ENCODE data around the gene URI1. TPM values are rescaled to one million over a fixed set of nuclear protein-coding genes. Genes with fewer than 3 reads are reported as not detected.
"Not testable (repeated sequence)": the region's sequence is repeated elsewhere in the genome, so short reads cannot be mapped to it uniquely, and the experiment has no call there.

The URI1 gene
- total RNA-seq, 2 experiments from 2014 or later: 45.1 to 79.2 TPM

DNA sequence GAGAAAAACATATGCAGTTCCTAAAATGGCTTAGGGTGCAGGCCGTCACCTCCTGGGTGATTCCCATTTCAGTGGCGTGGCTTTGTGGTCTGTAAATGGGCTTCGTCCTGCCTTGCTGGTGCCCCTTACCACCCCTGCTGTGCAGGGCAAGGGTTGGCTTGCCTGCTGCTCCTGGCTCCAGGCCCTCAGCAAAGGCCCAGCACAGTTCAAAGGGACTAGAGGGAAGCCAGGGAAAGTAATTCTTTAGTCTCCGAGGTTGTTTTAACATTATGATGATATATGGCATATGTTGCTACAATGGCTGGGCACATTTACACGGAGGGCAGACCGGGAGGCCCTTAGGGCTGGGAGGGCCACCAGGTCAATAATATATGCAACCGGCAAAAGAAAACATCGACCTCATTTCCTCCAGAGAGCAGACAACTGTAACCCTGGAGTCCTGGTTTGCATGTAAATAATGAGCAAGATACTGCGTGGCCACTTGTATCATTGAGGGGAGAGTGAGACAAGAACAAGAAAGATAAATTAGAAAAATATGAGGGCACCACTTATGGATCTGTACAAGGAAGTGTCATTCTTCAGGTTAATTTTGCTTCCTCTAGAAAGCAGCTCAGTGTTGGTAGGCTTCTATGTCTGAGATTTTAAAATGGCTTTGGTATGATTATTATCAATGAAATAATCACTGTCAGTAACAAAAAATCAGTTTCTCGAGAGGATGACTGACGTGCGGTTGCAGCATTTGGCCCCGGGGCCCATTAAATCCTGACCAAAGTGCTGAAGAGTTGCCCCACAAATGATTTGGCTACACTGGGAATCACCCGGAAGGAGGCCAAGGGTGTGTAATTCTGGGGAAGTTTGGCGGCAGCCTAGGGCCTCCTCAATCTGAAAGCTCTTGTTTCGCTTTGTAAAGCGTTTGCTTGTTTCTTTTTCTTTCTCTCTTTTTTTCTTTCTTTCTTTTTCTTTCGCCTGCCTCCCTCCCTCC lies 32.8 kb upstream of the URI1 start:
- no peak for DNase-seq (ENCODE audit: low spot score)
- ChIA-PET POLR2A (no interaction called here), CTCF (ENCODE audit: unreplicated experiment) (no interaction called here)
- H3K4me1 ChIP-seq (ENCODE audit: insufficient read depth, low read length, poor library complexity, severe bottlenecking): no peaks in the 10 kb centered on the region
- no peaks in the 10 kb centered on the region for H3K9me3 ChIP-seq (ENCODE audit: low read length)
- no peaks in the 10 kb centered on the region for H3K36me3 ChIP-seq (ENCODE audit: insufficient read depth, low read length)
- H3K27ac ChIP-seq (ENCODE audit: low read depth, low read length, poor library complexity, severe bottlenecking): no peak overlapping the region
- no peaks in the 10 kb centered on the region for H3K79me2 ChIP-seq (ENCODE audit: insufficient read depth, low read depth, low read length)
- no peak overlapping the region for H3K4me2 ChIP-seq (ENCODE audit: low read length)
- no peak overlapping the region for H2AFZ ChIP-seq (ENCODE audit: low read length)
- no peak overlapping the region for H3K4me3 ChIP-seq (ENCODE audit: low read depth, low read length, poor library complexity, severe bottlenecking)
- TF ChIP-seq EZH2phosphoT487 (IDR thresholded peaks at IDR 0.05; ENCODE audit: borderline replicate concordance, low read depth, low read length): no peak
- TF ChIP-seq, protein P1, sequence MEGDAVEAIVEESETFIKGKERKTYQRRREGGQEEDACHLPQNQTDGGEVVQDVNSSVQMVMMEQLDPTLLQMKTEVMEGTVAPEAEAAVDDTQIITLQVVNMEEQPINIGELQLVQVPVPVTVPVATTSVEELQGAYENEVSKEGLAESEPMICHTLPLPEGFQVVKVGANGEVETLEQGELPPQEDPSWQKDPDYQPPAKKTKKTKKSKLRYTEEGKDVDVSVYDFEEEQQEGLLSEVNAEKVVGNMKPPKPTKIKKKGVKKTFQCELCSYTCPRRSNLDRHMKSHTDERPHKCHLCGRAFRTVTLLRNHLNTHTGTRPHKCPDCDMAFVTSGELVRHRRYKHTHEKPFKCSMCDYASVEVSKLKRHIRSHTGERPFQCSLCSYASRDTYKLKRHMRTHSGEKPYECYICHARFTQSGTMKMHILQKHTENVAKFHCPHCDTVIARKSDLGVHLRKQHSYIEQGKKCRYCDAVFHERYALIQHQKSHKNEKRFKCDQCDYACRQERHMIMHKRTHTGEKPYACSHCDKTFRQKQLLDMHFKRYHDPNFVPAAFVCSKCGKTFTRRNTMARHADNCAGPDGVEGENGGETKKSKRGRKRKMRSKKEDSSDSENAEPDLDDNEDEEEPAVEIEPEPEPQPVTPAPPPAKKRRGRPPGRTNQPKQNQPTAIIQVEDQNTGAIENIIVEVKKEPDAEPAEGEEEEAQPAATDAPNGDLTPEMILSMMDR (conservative IDR thresholded peaks at IDR 0.05; ENCODE audit: low read length): no peak
- no peaks in the 10 kb centered on the region for H4K20me1 ChIP-seq (ENCODE audit: insufficient read depth, low read length)
- no TSS peak for BruUV-seq (replicated peaks)
- no peaks in the 10 kb centered on the region for H3K9me2 ChIP-seq (ENCODE audit: insufficient read depth, low read length)
- intact Hi-C loops (cut with micrococcal nuclease; ENCODE audit: unreplicated experiment): no loop called here

DNA sequence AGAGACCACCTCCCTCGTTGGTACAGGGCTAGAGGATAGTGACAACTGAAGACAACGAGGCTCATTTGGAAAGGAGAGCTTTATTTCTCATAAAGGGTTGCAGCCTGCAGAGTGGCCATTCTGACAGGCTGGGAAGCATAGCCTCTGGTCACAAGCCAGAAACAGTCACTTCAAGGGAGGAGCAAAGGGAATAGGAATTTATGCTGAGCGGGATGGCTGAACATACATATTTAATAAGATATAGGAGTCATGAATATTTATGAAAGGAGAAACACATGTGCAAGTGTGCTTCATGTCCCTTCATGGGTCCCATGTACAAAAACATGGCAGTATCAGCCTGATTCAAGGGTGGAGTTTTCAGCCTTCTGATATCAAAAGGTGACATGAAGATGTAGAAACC lies 27.1 kb upstream of the URI1 start:
- ChIA-PET CTCF (ENCODE audit: unreplicated experiment) (no interaction called here), POLR2A (no interaction called here)
- no peaks in the 10 kb centered on the region for H3K4me1 ChIP-seq (ENCODE audit: insufficient read depth, low read length, poor library complexity, severe bottlenecking)
- TF ChIP-seq, protein P1 (conservative IDR thresholded peaks at IDR 0.05; ENCODE audit: low read length): no peak
- TF ChIP-seq EZH2phosphoT487 (IDR thresholded peaks at IDR 0.05; ENCODE audit: borderline replicate concordance, low read depth, low read length): no peak
- no TSS peak for BruUV-seq (replicated peaks)
- H3K4me3 ChIP-seq (ENCODE audit: low read depth, low read length, poor library complexity, severe bottlenecking): no peak overlapping the region
- H3K27ac ChIP-seq (ENCODE audit: low read depth, low read length, poor library complexity, severe bottlenecking): no peak overlapping the region
- H3K9me3 ChIP-seq (ENCODE audit: low read length): no peaks in the 10 kb centered on the region
- no peak overlapping the region for H3K4me2 ChIP-seq (ENCODE audit: low read length)
- no peaks in the 10 kb centered on the region for H3K36me3 ChIP-seq (ENCODE audit: insufficient read depth, low read length)
- DNase-seq (ENCODE audit: low spot score): no peak
- no peaks in the 10 kb centered on the region for H4K20me1 ChIP-seq (ENCODE audit: insufficient read depth, low read length)
- no peaks in the 10 kb centered on the region for H3K79me2 ChIP-seq (ENCODE audit: insufficient read depth, low read depth, low read length)
- no peaks in the 10 kb centered on the region for H3K9me2 ChIP-seq (ENCODE audit: insufficient read depth, low read length)
- intact Hi-C loops (cut with micrococcal nuclease; ENCODE audit: unreplicated experiment): no loop called here
- no peak overlapping the region for H2AFZ ChIP-seq (ENCODE audit: low read length)

DNA sequence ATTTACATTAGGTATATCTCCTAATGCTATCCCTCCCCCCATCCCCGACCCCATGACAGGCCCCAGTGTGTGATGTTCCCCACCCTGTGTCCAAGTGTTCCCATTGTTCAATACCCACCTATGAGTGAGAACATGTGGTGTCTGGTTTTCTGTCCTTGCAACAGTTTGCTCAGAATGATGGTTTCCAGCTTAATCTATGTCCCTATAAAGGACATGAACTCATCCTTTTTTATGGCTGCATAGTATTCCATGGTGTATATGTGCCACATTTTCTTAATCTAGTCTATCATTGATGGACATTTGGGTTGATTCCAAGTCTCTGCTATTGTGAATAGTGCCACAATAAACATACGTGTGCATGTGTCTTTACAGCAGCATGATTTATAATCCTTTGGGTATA lies 26.2 kb upstream of the URI1 start:
- CTCF ChIA-PET (ENCODE audit: unreplicated experiment); H3K27ac ChIP-seq (ENCODE audit: low read depth, low read length, poor library complexity, severe bottlenecking); H3K9me3 ChIP-seq (ENCODE audit: low read length); H3K9me2 ChIP-seq (ENCODE audit: insufficient read depth, low read length); H3K36me3 ChIP-seq (ENCODE audit: insufficient read depth, low read length); intact Hi-C loops (cut with micrococcal nuclease; ENCODE audit: unreplicated experiment); H3K4me1 ChIP-seq (ENCODE audit: insufficient read depth, low read length, poor library complexity, severe bottlenecking); H4K20me1 ChIP-seq (ENCODE audit: insufficient read depth, low read length); BruUV-seq (replicated peaks); DNase-seq (ENCODE audit: low spot score); H3K4me3 ChIP-seq (ENCODE audit: low read depth, low read length, poor library complexity, severe bottlenecking); H3K79me2 ChIP-seq (ENCODE audit: insufficient read depth, low read depth, low read length); H3K4me2 ChIP-seq (ENCODE audit: low read length); H2AFZ ChIP-seq (ENCODE audit: low read length): not testable (repeated sequence)
- POLR2A ChIA-PET: interaction anchor here (0.6 kb wide), 1 partner anchor 70 kb away, joined by 3 read pairs; no protein-coding TSS in a partner anchor
